Right atrium auricular region (tissue), 2 donors: ENCODE measurements around the gene SORBS2. TPM values are rescaled to one million over a fixed set of nuclear protein-coding genes. Genes with fewer than 3 reads are reported as not detected.

Experiments
- DNase-seq: peaks from one replicate; pipeline ENCODE4 v3.0.0-alpha.2; 2019; ENCODE audit warnings: low spot score
- H3K27ac ChIP-seq, 2 donors: fragments of 200-600 bp; sonication (generic); 1 replicate in 1 of 2; 2 replicates in 1 of 2; pipeline ENCODE4 v1.5.1; 2016 to 2019
- H3K27me3 ChIP-seq, 2 donors: fragments of 200-600 bp; sonication (generic); one replicate each; pipeline versions ENCODE4 v1.5.1 to v1.6.0; 2017 to 2019
- H3K36me3 ChIP-seq: fragments of 200-600 bp; sonication (generic); one replicate; pipeline ENCODE4 v1.5.1; 2016
- H3K4me1 ChIP-seq, 2 donors: fragments of 200-600 bp; sonication (generic); one replicate each; pipeline versions ENCODE4 v1.5.1 to v1.6.0; 2017 to 2019
- H3K4me3 ChIP-seq, 2 donors: fragments of 200-600 bp; sonication (generic); 1 replicate in 1 of 2; 2 replicates in 1 of 2; pipeline ENCODE4 v1.5.1; 2017 to 2019; ENCODE audit warnings: mild to moderate bottlenecking in 1 of 2, moderate library complexity in 1 of 2
- H3K9me3 ChIP-seq, 2 donors: fragments of 200-600 bp; sonication (generic); one replicate each; pipeline ENCODE4 v1.5.1; 2019
- total RNA-seq, 2 donors: library from RNA; depleted of rRNA; stranded (reverse); fragments of >200 nt; gene quantifications; one replicate each; pipeline ENCODE4 v1.1.0, GENCODE V29; 2016
- TF ChIP-seq, protein P1 (sequence below), 2 donors: fragments of 200-600 bp; sonication (generic); IDR thresholded peaks; one replicate each; pipeline ENCODE4 v1.5.1; 2019; ENCODE audit warnings: antibody characterized with exemption in 2 of 2

The SORBS2 gene
- total RNA-seq, 2 donors from 2014 or later = 530 to 741 TPM

DNA sequence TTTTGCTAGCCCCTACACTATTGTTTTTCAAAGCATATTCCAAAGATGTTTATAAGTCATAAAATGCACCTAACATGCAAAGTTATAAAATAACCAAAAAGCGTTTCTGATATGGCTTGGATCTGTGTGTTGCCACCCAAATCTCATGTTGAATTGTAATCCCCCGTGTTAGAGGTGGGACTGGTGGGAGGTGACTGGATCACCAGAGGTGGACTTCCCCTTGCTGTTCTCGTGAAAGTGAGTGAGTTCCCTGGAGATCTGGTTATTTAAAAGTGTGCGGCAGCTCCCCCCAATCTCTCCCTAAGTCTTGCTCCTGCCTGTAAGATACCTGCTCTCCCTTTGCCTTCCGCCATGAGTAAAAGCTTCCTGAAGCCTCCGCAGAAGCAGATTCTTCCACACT is 22.8 kb upstream of the SORBS2 start:
- peak overlapping the region in 1 of 2 donors; percentile 91 for H3K27ac ChIP-seq

DNA sequence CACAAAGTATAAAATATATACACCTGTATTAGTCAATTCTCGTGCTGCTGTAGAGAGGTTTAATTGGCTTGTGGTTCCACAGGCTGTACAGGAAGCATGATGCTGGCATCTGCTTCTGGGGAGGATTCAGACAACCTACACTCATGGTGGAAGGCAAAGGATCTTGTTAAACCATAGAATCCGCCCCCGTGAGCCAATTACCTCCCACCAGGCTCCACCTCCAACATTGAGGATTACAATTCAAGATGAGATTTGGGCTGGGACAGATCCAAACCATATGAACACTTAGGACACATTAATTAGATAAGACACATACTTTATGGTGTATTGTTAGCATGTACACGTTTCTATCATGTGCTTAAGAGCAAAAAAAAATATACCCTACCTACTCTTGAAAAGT is 22.1 kb upstream of the SORBS2 start:
- Histone ChIP-seq H3K4me3 (no peak overlapping the region), H3K27me3 (no peaks in the 10 kb centered on the region), H3K36me3 (no peaks in the 10 kb centered on the region), H3K4me1 (peaks cover 0 to 38% of the 10 kb centered on the region in 2 donors), H3K27ac (peak overlapping the region; percentile 15 to 91), H3K9me3 (no peaks in the 10 kb centered on the region)
- TF ChIP-seq, protein P1, sequence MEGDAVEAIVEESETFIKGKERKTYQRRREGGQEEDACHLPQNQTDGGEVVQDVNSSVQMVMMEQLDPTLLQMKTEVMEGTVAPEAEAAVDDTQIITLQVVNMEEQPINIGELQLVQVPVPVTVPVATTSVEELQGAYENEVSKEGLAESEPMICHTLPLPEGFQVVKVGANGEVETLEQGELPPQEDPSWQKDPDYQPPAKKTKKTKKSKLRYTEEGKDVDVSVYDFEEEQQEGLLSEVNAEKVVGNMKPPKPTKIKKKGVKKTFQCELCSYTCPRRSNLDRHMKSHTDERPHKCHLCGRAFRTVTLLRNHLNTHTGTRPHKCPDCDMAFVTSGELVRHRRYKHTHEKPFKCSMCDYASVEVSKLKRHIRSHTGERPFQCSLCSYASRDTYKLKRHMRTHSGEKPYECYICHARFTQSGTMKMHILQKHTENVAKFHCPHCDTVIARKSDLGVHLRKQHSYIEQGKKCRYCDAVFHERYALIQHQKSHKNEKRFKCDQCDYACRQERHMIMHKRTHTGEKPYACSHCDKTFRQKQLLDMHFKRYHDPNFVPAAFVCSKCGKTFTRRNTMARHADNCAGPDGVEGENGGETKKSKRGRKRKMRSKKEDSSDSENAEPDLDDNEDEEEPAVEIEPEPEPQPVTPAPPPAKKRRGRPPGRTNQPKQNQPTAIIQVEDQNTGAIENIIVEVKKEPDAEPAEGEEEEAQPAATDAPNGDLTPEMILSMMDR (IDR thresholded peaks at IDR 0.05) = no peak
- DNase-seq = no peak

More for the DNA sequence above, 22.8 kb upstream of the SORBS2 start:
- H3K36me3 ChIP-seq = no peaks in the 10 kb centered on the region
- H3K9me3 ChIP-seq = no peaks in the 10 kb centered on the region
- H3K27me3 ChIP-seq = no peaks in the 10 kb centered on the region
- no peak overlapping the region for H3K4me3 ChIP-seq
- TF ChIP-seq, protein P1 (IDR thresholded peaks at IDR 0.05) = no peak
- peaks cover 0 to 45% of the 10 kb centered on the region in 2 donors for H3K4me1 ChIP-seq
- DNase-seq = no peak

DNA sequence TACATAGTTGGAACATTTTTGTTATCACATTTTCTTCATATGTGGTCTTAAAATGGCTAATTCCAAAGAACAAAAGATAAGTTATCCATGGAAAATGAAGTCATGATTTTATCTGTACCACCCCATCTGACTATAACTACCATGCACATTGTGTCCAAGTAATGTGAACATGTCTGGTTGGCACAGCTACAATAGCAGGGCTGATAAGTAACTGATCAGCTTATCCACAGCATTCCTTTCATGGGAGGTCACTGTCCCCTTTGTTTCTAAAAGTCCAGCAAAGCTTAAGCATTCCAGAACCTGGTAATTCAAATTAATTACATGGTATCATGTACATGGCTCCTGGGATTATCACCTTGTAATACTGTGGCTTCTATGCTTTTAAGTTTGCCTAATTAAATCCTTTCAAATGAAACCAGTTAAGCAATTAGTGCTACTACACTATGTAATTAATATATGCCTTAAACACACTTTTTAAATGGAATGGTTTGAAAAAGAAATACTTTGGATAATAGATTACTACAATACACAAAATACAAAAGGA is 21.1 kb upstream of the SORBS2 start:
- H3K36me3 ChIP-seq = no peaks in the 10 kb centered on the region

DNA sequence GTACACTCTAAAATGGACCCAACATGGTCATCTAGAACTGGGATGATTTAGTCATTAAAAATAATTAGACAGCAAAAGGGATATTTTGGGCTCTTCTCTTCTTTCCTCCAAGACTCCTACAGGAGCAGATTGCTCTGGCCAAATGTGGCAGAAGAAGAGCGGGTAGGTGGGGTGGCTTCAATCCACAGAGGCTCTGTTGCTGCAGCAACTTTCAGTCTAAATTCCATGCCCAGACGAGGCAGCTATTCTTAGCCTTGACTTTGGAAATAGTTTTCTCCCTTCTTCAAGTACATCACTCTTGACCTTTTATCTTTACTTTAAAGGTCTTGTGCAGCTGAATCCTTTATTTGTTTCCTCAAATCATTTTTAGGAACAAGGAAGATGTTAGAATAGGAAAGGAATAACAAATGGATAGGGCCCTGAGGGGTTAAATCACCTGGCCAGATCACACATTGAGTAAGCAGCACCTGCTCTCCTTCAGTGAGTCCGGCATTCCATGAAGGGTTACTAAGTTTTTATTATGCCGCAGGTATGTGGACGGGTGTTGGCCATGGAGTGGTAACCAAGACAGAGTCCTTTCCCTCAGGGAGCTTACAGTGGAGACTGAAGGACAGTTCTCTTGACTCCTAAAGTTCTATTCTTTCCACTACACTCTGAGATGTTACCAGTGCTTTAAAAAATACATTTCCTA is 19.3 kb upstream of the SORBS2 start:
- TF ChIP-seq, protein P1 (IDR thresholded peaks at IDR 0.05) = no peak
- Histone ChIP-seq H3K27ac (peak overlapping the region; percentile 10 to 91), H3K36me3 (no peaks in the 10 kb centered on the region), H3K4me1 (peaks cover 0 to 12% of the 10 kb centered on the region in 2 donors), H3K27me3 (no peaks in the 10 kb centered on the region), H3K4me3 (no peak overlapping the region), H3K9me3 (no peaks in the 10 kb centered on the region)
- DNase-seq = no peak

More for the DNA sequence above, 21.1 kb upstream of the SORBS2 start:
- Histone ChIP-seq H3K4me1 (peaks cover 0 to 29% of the 10 kb centered on the region in 2 donors), H3K27ac (peak overlapping the region; percentile 21 to 91), H3K4me3 (no peak overlapping the region), H3K27me3 (no peaks in the 10 kb centered on the region), H3K9me3 (no peaks in the 10 kb centered on the region)
- no peak for DNase-seq
- TF ChIP-seq, protein P1 (IDR thresholded peaks at IDR 0.05) = no peak

DNA sequence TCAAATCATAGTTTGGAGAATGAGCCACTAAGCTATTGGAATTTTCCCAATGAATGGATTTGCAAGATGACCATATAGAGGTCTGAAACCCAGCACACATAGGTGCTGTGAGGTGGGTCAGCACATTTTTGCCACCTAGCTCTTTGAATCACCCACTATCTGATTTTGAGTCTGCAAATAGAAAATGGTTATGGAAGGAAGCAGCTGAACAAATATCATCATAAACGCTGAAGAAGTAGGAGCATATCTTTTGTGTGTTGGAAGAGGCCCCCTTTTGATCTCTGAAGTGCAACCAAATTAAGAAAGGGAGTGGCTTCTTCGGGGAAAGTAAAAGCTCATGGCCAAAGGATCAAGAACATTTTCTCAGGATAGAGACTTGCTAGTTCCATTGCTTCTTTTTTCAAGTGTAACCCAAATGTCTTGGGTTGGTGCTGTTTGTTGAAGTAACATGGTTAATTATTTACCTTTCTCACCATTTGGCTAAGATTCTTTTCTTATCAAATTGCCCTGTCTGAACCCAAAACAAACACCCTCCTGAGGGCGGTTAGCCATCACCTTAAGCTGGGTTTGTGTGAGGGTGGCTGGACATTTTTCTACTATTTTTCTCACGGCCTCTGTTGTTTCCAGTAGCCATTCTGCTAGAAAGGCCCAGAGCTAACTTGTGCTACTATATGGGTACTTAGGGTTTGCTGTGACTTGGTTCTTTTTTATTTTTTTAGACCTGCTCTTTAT is 18.4 kb upstream of the SORBS2 start:
- Histone ChIP-seq H3K27ac (peak overlapping the region in 1 of 2 donors; percentile 91), H3K9me3 (no peaks in the 10 kb centered on the region), H3K27me3 (no peaks in the 10 kb centered on the region), H3K36me3 (no peaks in the 10 kb centered on the region), H3K4me1 (peaks cover 0 to 10% of the 10 kb centered on the region in 2 donors), H3K4me3 (no peak overlapping the region)
- TF ChIP-seq, protein P1 (IDR thresholded peaks at IDR 0.05) = no peak
- no peak for DNase-seq
